Measurements from ENCODE around the gene ZSCAN21. TPM values are rescaled to one million over a fixed set of nuclear protein-coding genes. Genes with fewer than 3 reads are reported as not detected.

ZSCAN21 gene
- total RNA-seq (ENCODE audit: unreplicated experiment): 18.5 TPM
- long read RNA-seq, partial matches to known transcripts: 5 of 10 reads
- long read RNA-seq, other reads (novel, unspliced or antisense): 1 of 10 reads

DNA sequence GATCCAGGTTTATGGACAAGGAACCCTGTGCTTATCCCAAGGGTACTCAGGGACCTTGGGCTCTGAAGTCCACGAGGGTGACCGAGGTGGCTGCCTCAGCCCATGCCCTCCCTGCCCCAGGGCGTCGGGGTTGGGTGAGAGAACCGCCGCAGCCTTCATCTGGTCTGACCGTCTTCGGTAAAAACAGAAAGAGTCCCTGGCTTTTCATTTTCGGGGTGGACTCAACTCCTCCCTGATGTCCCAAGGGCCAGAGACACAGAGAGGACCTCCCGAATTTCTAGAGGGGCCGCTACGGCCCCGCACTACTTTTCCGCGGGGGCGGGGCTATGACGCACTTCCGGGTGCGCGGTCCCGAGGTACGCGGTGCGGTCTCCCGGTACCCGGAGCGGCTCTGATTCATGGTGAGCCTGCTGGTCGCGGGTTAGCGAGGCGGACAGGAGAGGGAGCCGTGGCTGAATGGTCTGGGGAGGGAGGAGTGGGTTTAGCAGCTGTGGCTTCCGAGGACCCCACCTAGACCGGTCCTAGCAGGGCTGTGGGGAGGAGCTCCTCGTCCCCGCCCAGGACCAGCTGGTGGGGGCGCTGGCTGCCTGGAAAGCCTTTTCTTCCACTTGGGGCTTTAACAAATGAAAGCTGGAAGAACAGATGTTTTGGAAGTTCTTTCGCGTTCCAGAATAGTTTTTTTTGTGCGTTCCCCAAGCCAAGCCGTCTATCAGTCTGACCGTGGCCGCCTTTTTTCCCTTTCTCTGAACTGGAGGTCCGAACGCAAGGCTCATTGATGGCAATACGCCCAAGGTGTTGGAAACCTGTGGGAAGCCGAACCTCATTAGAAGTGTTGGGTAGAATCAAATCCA is at the start of gene ZSCAN21:
TSS of gene ZSCAN21 (plus strand) at position 334 of the 851 bp plus-strand sequence. CDS start 7,233 bp downstream, outside the sequence.
- Mint-ChIP-seq H3K4me1 (ENCODE audit: unreplicated experiment) (peaks cover 10% of the 10 kb centered on the region), H3K4me3 (ENCODE audit: unreplicated experiment) (peak within 1 kb of the TSS; percentile 95), H3K36me3 (ENCODE audit: low read depth, unreplicated experiment) (peaks cover 8% of the 10 kb centered on the region), H3K9me3 (ENCODE audit: unreplicated experiment) (no peaks in the 10 kb centered on the region), H3K27me3 (ENCODE audit: unreplicated experiment) (peaks cover 4% of the 10 kb centered on the region), H3K27ac (ENCODE audit: unreplicated experiment) (peak within 1 kb of the TSS; percentile 93)
- TF ChIP-seq CTCF (IDR thresholded peaks at IDR 0.05; ENCODE audit: unreplicated experiment): no peak
- DNase-seq (ENCODE audit: low spot score): peak; percentile 67

GRCh38 chr7:100000239-100000638 is 49.3 kb upstream of the ZSCAN21 start:
- Mint-ChIP-seq H3K36me3 (ENCODE audit: low read depth, unreplicated experiment) (no peaks in the 10 kb centered on the region), H3K9me3 (ENCODE audit: unreplicated experiment) (no peaks in the 10 kb centered on the region), H3K4me1 (ENCODE audit: unreplicated experiment) (peaks cover 12% of the 10 kb centered on the region), H3K4me3 (ENCODE audit: unreplicated experiment) (no peak overlapping the region), H3K27me3 (ENCODE audit: unreplicated experiment) (peaks cover 4% of the 10 kb centered on the region), H3K27ac (ENCODE audit: unreplicated experiment) (no peak overlapping the region)
- no peak for DNase-seq (ENCODE audit: low spot score)
- TF ChIP-seq CTCF (IDR thresholded peaks at IDR 0.05; ENCODE audit: unreplicated experiment): no peak

GRCh38 chr7:100003711-100004661 is 45.6 kb upstream of the ZSCAN21 start:
- peaks cover 6% of the 10 kb centered on the region for H3K27me3 Mint-ChIP-seq (ENCODE audit: unreplicated experiment)
- no peaks in the 10 kb centered on the region for H3K36me3 Mint-ChIP-seq (ENCODE audit: low read depth, unreplicated experiment)
- no peak for TF ChIP-seq CTCF (IDR thresholded peaks at IDR 0.05; ENCODE audit: unreplicated experiment)
- no peaks in the 10 kb centered on the region for H3K9me3 Mint-ChIP-seq (ENCODE audit: unreplicated experiment)
- no peak overlapping the region for H3K4me3 Mint-ChIP-seq (ENCODE audit: unreplicated experiment)
- peaks cover 15% of the 10 kb centered on the region for H3K4me1 Mint-ChIP-seq (ENCODE audit: unreplicated experiment)
- no peak for DNase-seq (ENCODE audit: low spot score)
- peak overlapping the region; percentile 77 for H3K27ac Mint-ChIP-seq (ENCODE audit: unreplicated experiment)

GRCh38 chr7:100007887-100008286 is 41.7 kb upstream of the ZSCAN21 start:
- no peaks in the 10 kb centered on the region for H3K9me3 Mint-ChIP-seq (ENCODE audit: unreplicated experiment)
- no peak overlapping the region for H3K27ac Mint-ChIP-seq (ENCODE audit: unreplicated experiment)
- TF ChIP-seq CTCF (IDR thresholded peaks at IDR 0.05; ENCODE audit: unreplicated experiment): no peak
- DNase-seq (ENCODE audit: low spot score): no peak
- no peak overlapping the region for H3K4me3 Mint-ChIP-seq (ENCODE audit: unreplicated experiment)
- H3K36me3 Mint-ChIP-seq (ENCODE audit: low read depth, unreplicated experiment): no peaks in the 10 kb centered on the region
- H3K4me1 Mint-ChIP-seq (ENCODE audit: unreplicated experiment): peaks cover 15% of the 10 kb centered on the region
- peaks cover 6% of the 10 kb centered on the region for H3K27me3 Mint-ChIP-seq (ENCODE audit: unreplicated experiment)

Data from endothelial cell (in vitro differentiated cells).